BJ (cell line): ENCODE data around the gene CRMP1. TPM values are rescaled to one million over a fixed set of nuclear protein-coding genes. Genes with fewer than 3 reads are reported as not detected.

Experiments
- CTCF ChIA-PET: fragments of 350-600 bp; formaldehyde crosslinking; extraction: SDS; loops from one replicate; lab custom pipeline; 2021; ENCODE audit warnings: antibody characterized with exemption, inconsistent platforms; lab: Yijun Ruan, JAX
- POLR2A ChIA-PET: fragments of 300-600 bp; sonication (Branson Sonifier 250); formaldehyde crosslinking; extraction: SDS; loops from one replicate; lab custom pipeline; 2021; ENCODE audit warnings: antibody characterized with exemption; lab: Charles Lee
- DNase-seq: peaks from one replicate; pipeline ENCODE4 v3.0.0-alpha.2; 2011; ENCODE audit warnings: low read depth
- H3K27me3 ChIP-seq: 2 replicates; pipeline ENCODE4 v1.6.0; 2011; ENCODE audit warnings: low read length; ENCODE audit not compliant: control insufficient read depth, insufficient read depth
- H3K36me3 ChIP-seq: 2 replicates; pipeline ENCODE4 v1.5.1; 2011; ENCODE audit warnings: low read length; ENCODE audit not compliant: control insufficient read depth, insufficient read depth
- H3K4me3 ChIP-seq: 2 replicates; pipeline ENCODE4 v1.5.1; 2011; ENCODE audit warnings: low read depth, mild to moderate bottlenecking, control low read depth, low read length
- CTCF ChIP-seq: IDR thresholded peaks from 2 replicates; pipeline ENCODE4 v1.5.1; 2011; ENCODE audit warnings: low read depth, mild to moderate bottlenecking, control low read depth, inconsistent platforms, low read length, moderate library complexity; ENCODE audit not compliant: insufficient read depth
- polyA minus RNA-seq: library from RNA; depleted of rRNA, polyadenylated mRNA; stranded (reverse); fragments of >200 nt; gene quantifications from 2 replicates; pipeline ENCODE4 v1.2.3, GENCODE V29; 2011; rRNA and poly(A)+ RNA removed
- polyA plus RNA-seq: library from polyadenylated mRNA; depleted of rRNA; stranded (reverse); fragments of >200 nt; gene quantifications from 2 replicates; pipeline ENCODE4 v1.2.3, GENCODE V29; 2011; rRNA removed

Gene CRMP1
- polyA plus RNA-seq (0.02 and 0.09 TPM in 2 replicates), polyA minus RNA-seq (0.19 TPM in 1 of 2 replicates, not detected in the other)

GRCh38 chr4:5893004-5893580, at the start of gene CRMP1:
Gene CRMP1 (minus strand): TSS chr4:5893086. CDS start chr4:5892969, 117 bp downstream.
- DNase-seq: no peak
- TF ChIP-seq CTCF: no peak
- POLR2A ChIA-PET: no interaction called here
- CTCF ChIA-PET: no interaction called here
- Histone ChIP-seq H3K36me3 (no peaks in the 10 kb centered on the region), H3K27me3 (peaks cover 49% of the 10 kb centered on the region), H3K4me3 (no peak within 1 kb of the TSS)

- POLR2A ChIA-PET: no interaction called here
- no peak overlapping the region for H3K4me3 ChIP-seq
- no peaks in the 10 kb centered on the region for H3K27me3 ChIP-seq
- CTCF ChIA-PET: no interaction called here
- DNase-seq: no peak
- no peaks in the 10 kb centered on the region for H3K36me3 ChIP-seq
- no peak for TF ChIP-seq CTCF
Measured at GRCh38 chr4:5941601-5942000, 48.7 kb upstream of the CRMP1 start.

- no peaks in the 10 kb centered on the region for H3K36me3 ChIP-seq
- ChIA-PET POLR2A (no interaction called here), CTCF (interaction anchor here (0.6 kb wide), 1 partner anchor 118 kb away, joined by 3 read pairs; no protein-coding TSS in a partner anchor)
- H3K27me3 ChIP-seq: no peaks in the 10 kb centered on the region
- H3K4me3 ChIP-seq: no peak overlapping the region
- no peak for DNase-seq
- no peak for TF ChIP-seq CTCF
Measured at GRCh38 chr4:5940470-5941203, 47.8 kb upstream of the CRMP1 start.

- no peak for TF ChIP-seq CTCF
- peaks cover 6% of the 10 kb centered on the region; the same call in 1 of the 2 replicates for H3K27me3 ChIP-seq
- H3K36me3 ChIP-seq: no peaks in the 10 kb centered on the region
- ChIA-PET POLR2A (no interaction called here), CTCF (no interaction called here)
- no peak for DNase-seq
- H3K4me3 ChIP-seq: no peak overlapping the region
Measured at GRCh38 chr4:5933996-5934831, 41.3 kb upstream of the CRMP1 start.

- TF ChIP-seq CTCF: no peak
- CTCF ChIA-PET: interaction anchor here (0.6 kb wide), 1 partner anchor 17 kb away, joined by 3 read pairs; no protein-coding TSS in a partner anchor
- no peaks in the 10 kb centered on the region for H3K36me3 ChIP-seq
- peaks cover 11% of the 10 kb centered on the region; the same call in 1 of the 2 replicates for H3K27me3 ChIP-seq
- no peak for DNase-seq
- H3K4me3 ChIP-seq: no peak overlapping the region
- POLR2A ChIA-PET: no interaction called here
Measured at GRCh38 chr4:5933116-5933515, 40.2 kb upstream of the CRMP1 start.
